ENCODE results near the gene SLC12A8. TPM values are rescaled to one million over a fixed set of nuclear protein-coding genes. Genes with fewer than 3 reads are reported as not detected.
A peak's percentile ranks its signal among the peaks of the same experiment; 100 is the strongest.

The SLC12A8 gene
- total RNA-seq, 2 experiments from 2014 or later = 0.47 to 0.79 TPM

- H3K9me3 Mint-ChIP-seq = no peaks in the 10 kb centered on the region
- POLR2A ChIA-PET = interaction anchor here (1.1 kb wide), 1 partner anchor 12 kb away, joined by 4 read pairs; no protein-coding TSS in a partner anchor
- ATAC-seq (ENCODE audit: low read depth) = no peak
- DNase-seq = no peak
- H3K4me1 Mint-ChIP-seq = peaks cover 14% of the 10 kb centered on the region
- H3K27me3 Mint-ChIP-seq = no peaks in the 10 kb centered on the region
- no peak overlapping the region for H3K4me3 Mint-ChIP-seq
- peaks cover 38% of the 10 kb centered on the region for H3K36me3 Mint-ChIP-seq
- H3K27ac Mint-ChIP-seq = no peak overlapping the region
Observed at GRCh38 chr3:125045194-125045593, 167.4 kb downstream of the SLC12A8 start.

- H3K27me3 Mint-ChIP-seq = no peaks in the 10 kb centered on the region
- DNase-seq = no peak
- POLR2A ChIA-PET = interaction anchor here (1.5 kb wide), 1 partner anchor 11 kb away, joined by 4 read pairs; no protein-coding TSS in a partner anchor
- no peak overlapping the region for H3K27ac Mint-ChIP-seq
- H3K9me3 Mint-ChIP-seq = no peaks in the 10 kb centered on the region
- peaks cover 43% of the 10 kb centered on the region for H3K36me3 Mint-ChIP-seq
- no peak for ATAC-seq (ENCODE audit: low read depth)
- no peak overlapping the region for H3K4me3 Mint-ChIP-seq
- peaks cover 14% of the 10 kb centered on the region for H3K4me1 Mint-ChIP-seq
Observed at GRCh38 chr3:125043599-125044151, 168.9 kb downstream of the SLC12A8 start.

GRCh38 chr3:125042725-125043406 is 169.7 kb downstream of the SLC12A8 start:
- Mint-ChIP-seq H3K27me3 (no peaks in the 10 kb centered on the region), H3K36me3 (peaks cover 45% of the 10 kb centered on the region), H3K4me1 (peaks cover 15% of the 10 kb centered on the region), H3K4me3 (no peak overlapping the region), H3K27ac (no peak overlapping the region), H3K9me3 (no peaks in the 10 kb centered on the region)
- POLR2A ChIA-PET = interaction anchor here (1.5 kb wide), 1 partner anchor 10 kb away, joined by 4 read pairs; no protein-coding TSS in a partner anchor
- no peak for ATAC-seq (ENCODE audit: low read depth)
- no peak for DNase-seq

- DNase-seq (no peak), ATAC-seq (ENCODE audit: low read depth) (no peak)
- Mint-ChIP-seq H3K4me1 (peaks cover 24% of the 10 kb centered on the region), H3K27me3 (no peaks in the 10 kb centered on the region), H3K27ac (no peak overlapping the region), H3K9me3 (peaks cover 9% of the 10 kb centered on the region), H3K4me3 (no peak overlapping the region), H3K36me3 (peaks cover 61% of the 10 kb centered on the region)
- POLR2A ChIA-PET = no interaction called here
Observed at GRCh38 chr3:125039131-125040100, 173.1 kb downstream of the SLC12A8 start.

GRCh38 chr3:125037498-125038150 is 174.9 kb downstream of the SLC12A8 start:
- no peaks in the 10 kb centered on the region for H3K27me3 Mint-ChIP-seq
- no peak overlapping the region for H3K4me3 Mint-ChIP-seq
- DNase-seq = no peak
- peaks cover 29% of the 10 kb centered on the region for H3K4me1 Mint-ChIP-seq
- H3K36me3 Mint-ChIP-seq = peaks cover 66% of the 10 kb centered on the region
- peaks cover 9% of the 10 kb centered on the region for H3K9me3 Mint-ChIP-seq
- H3K27ac Mint-ChIP-seq = no peak overlapping the region
- no peak for ATAC-seq (ENCODE audit: low read depth)
- POLR2A ChIA-PET = interaction anchor here (0.5 kb wide), 1 partner anchor 226 kb away, joined by 3 read pairs; no protein-coding TSS in a partner anchor

GRCh38 chr3:125035217-125035616 is 177.3 kb downstream of the SLC12A8 start:
- H3K27me3 Mint-ChIP-seq = no peaks in the 10 kb centered on the region
- H3K9me3 Mint-ChIP-seq = peaks cover 10% of the 10 kb centered on the region
- peaks cover 34% of the 10 kb centered on the region for H3K4me1 Mint-ChIP-seq
- peak overlapping the region; percentile 26 for H3K27ac Mint-ChIP-seq
- POLR2A ChIA-PET = interaction anchor here (0.6 kb wide), 1 partner anchor 8 kb away, joined by 3 read pairs; no protein-coding TSS in a partner anchor
- H3K4me3 Mint-ChIP-seq = peak overlapping the region; percentile 14
- ATAC-seq (ENCODE audit: low read depth) (peak; percentile 84), DNase-seq (no peak)
- H3K36me3 Mint-ChIP-seq = peaks cover 71% of the 10 kb centered on the region

- H3K27me3 Mint-ChIP-seq = no peaks in the 10 kb centered on the region
- no peak overlapping the region for H3K27ac Mint-ChIP-seq
- ATAC-seq (ENCODE audit: low read depth) = no peak
- peaks cover 72% of the 10 kb centered on the region for H3K36me3 Mint-ChIP-seq
- no peak for DNase-seq
- H3K4me1 Mint-ChIP-seq = peaks cover 33% of the 10 kb centered on the region
- POLR2A ChIA-PET = interaction anchor here (0.6 to 1.0 kb wide), 2 partner anchors 19 to 42 kb away, joined by 3 to 4 read pairs; no protein-coding TSS in a partner anchor
- peaks cover 10% of the 10 kb centered on the region for H3K9me3 Mint-ChIP-seq
- H3K4me3 Mint-ChIP-seq = no peak overlapping the region
Observed at GRCh38 chr3:125033616-125034015, 178.9 kb downstream of the SLC12A8 start.

- H3K4me1 Mint-ChIP-seq = peaks cover 34% of the 10 kb centered on the region
- H3K27ac Mint-ChIP-seq = no peak overlapping the region
- peaks cover 10% of the 10 kb centered on the region for H3K9me3 Mint-ChIP-seq
- no peak overlapping the region for H3K4me3 Mint-ChIP-seq
- peaks cover 72% of the 10 kb centered on the region for H3K36me3 Mint-ChIP-seq
- POLR2A ChIA-PET = interaction anchor here (0.5 to 1.4 kb wide), 5 partner anchors 10 to 182 kb away, joined by 3 to 5 read pairs (median 4); no protein-coding TSS in a partner anchor
- no peaks in the 10 kb centered on the region for H3K27me3 Mint-ChIP-seq
- no peak for DNase-seq
- ATAC-seq (ENCODE audit: low read depth) = no peak
Observed at GRCh38 chr3:125033135-125033534, 179.4 kb downstream of the SLC12A8 start.

- Mint-ChIP-seq H3K27me3 (no peaks in the 10 kb centered on the region), H3K36me3 (peaks cover 72% of the 10 kb centered on the region), H3K4me1 (peaks cover 37% of the 10 kb centered on the region), H3K9me3 (peaks cover 9% of the 10 kb centered on the region), H3K27ac (peak overlapping the region; percentile 43), H3K4me3 (no peak overlapping the region)
- ATAC-seq (ENCODE audit: low read depth) (no peak), DNase-seq (no peak)
- POLR2A ChIA-PET = interaction anchor here (0.5 to 1.4 kb wide), 5 partner anchors 11 to 182 kb away, joined by 3 to 5 read pairs (median 4); no protein-coding TSS in a partner anchor
Observed at GRCh38 chr3:125032683-125033082, 179.9 kb downstream of the SLC12A8 start.

Small RNA genes lying within 50 kb of the gene (microRNA-seq; reads per million reads assigned to microRNA genes)
- not detected for gene MIR5092

Other genes with a start within 250 kb of the SLC12A8 start
- 10 to 100 TPM; 49.1 to 49.5 TPM for gene HEG1, start 156.8 kb downstream of the SLC12A8 start, total RNA-seq
- gene ZNF148, start 162.6 kb upstream of the SLC12A8 start, total RNA-seq = 10 to 100 TPM; 50.3 to 55.4 TPM

All from activated naive CD8-positive, alpha-beta T cell treated with anti-CD3 and anti-CD28 coated beads, Interleukin-2, amount 10 ng/mL, durations not matched to agents 7 days and 5 days (primary cell).